Measurements from ENCODE around the gene SFPQ.
A peak's percentile ranks its signal among the peaks of the same experiment; 100 is the strongest.

SFPQ gene

DNA sequence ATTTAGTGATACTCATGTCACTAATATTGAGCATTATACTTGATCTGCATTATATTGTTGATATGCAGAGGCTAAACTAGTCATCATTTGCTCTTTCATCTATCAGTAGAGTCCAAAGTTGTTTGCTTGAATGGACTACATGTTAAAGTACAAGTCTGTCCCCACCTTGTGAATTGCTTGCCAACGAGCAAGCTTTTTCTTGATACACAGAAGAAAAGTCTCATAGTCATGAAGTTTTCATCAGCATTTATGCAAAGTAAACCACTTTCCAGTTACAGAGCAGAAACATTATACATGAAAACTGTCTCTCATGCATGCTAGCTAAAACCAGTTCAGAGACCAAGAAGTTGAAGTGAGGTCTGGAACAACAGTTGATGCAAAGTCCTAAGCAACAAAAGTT, 13.0 kb downstream of the SFPQ start:
- Histone ChIP-seq H3K36me3 (ENCODE audit: control insufficient read depth in 1 of 2, insufficient read depth in 2 of 2, low read length in 2 of 2) (peaks cover 26 to 55% of the 10 kb centered on the region in 2 experiments), H4K8ac (ENCODE audit: low read depth, low read length) (no peak overlapping the region), H3K14ac (ENCODE audit: low read length) (no peak overlapping the region), H2BK12ac (ENCODE audit: low read length) (no peak overlapping the region), H2BK120ac (ENCODE audit: insufficient read depth, low read length, poor library complexity) (no peak overlapping the region), H3K18ac (ENCODE audit: low read length) (no peak overlapping the region), H3K9me3 (ENCODE audit: insufficient read depth, low read depth, low read length) (no peaks in the 10 kb centered on the region), H3K79me2 (ENCODE audit: control insufficient read depth, insufficient read depth, low read length, poor library complexity) (no peaks in the 10 kb centered on the region), H3K27me3 (ENCODE audit: insufficient read depth, low read length) (no peaks in the 10 kb centered on the region), H4K12ac (ENCODE audit: low read depth, low read length) (no peak overlapping the region), H3K9ac (ENCODE audit: low read length) (no peak overlapping the region), H3K4me2 (ENCODE audit: low read length) (no peak overlapping the region), H2AK5ac (ENCODE audit: low read length) (no peak overlapping the region), H3K4me1 (ENCODE audit: control insufficient read depth in 1 of 2, insufficient read depth in 2 of 2, low read length in 2 of 2) (no peaks in the 10 kb centered on the region), H3K4ac (ENCODE audit: low read depth, low read length) (no peak overlapping the region), H3K4me3 (ENCODE audit: low read depth, low read length) (no peak overlapping the region), H3K27ac (ENCODE audit: low read depth, low read length) (no peak overlapping the region), H2AFZ (ENCODE audit: insufficient read depth, low read length, poor library complexity) (no peak overlapping the region), H4K91ac (ENCODE audit: low read depth, low read length) (no peak overlapping the region), H3K79me1 (ENCODE audit: low read length) (no peaks in the 10 kb centered on the region), H2BK5ac (ENCODE audit: low read depth, low read length, poor library complexity) (no peak overlapping the region), H3K23ac (ENCODE audit: low read length) (no peak overlapping the region)
- no peak for DNase-seq
- no CpG with 5 or more reads among the region's 1 CpG for WGBS (ENCODE audit: extremely low coverage, insufficient coverage, insufficient read length)

DNA sequence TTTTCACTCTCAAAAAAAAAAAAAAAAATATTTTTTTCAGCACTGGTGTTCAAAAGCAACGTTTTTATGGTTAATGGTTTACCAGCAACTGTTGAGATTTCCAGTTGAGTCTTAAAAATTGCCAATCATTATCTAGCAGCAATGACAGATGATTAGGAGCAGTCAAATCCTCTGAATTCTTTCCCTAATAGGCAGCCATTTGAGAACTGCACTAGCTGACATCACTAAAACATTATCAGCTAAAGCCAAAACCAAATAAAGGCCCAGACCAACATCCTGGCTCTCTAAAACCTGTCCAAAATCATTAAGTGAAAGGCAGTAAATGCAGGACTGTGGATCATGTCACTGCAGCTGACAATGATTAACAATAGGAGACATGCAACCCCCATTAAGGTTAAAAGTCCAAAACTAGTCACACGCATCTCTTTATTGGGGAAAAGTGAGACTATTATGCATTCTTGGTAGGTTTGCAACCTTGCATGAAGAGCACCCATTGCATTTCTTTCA, 14.0 kb downstream of the SFPQ start:
- Histone ChIP-seq H2BK5ac (ENCODE audit: low read depth, low read length, poor library complexity) (no peak overlapping the region), H4K91ac (ENCODE audit: low read depth, low read length) (no peak overlapping the region), H2AK5ac (ENCODE audit: low read length) (no peak overlapping the region), H3K14ac (ENCODE audit: low read length) (no peak overlapping the region), H3K23ac (ENCODE audit: low read length) (no peak overlapping the region), H3K27me3 (ENCODE audit: insufficient read depth, low read length) (no peaks in the 10 kb centered on the region), H2AFZ (ENCODE audit: insufficient read depth, low read length, poor library complexity) (no peak overlapping the region), H3K4me2 (ENCODE audit: low read length) (no peak overlapping the region), H3K79me2 (ENCODE audit: control insufficient read depth, insufficient read depth, low read length, poor library complexity) (no peaks in the 10 kb centered on the region), H2BK12ac (ENCODE audit: low read length) (no peak overlapping the region), H3K9ac (ENCODE audit: low read length) (no peak overlapping the region), H3K27ac (ENCODE audit: low read depth, low read length) (no peak overlapping the region), H4K12ac (ENCODE audit: low read depth, low read length) (no peak overlapping the region), H2BK120ac (ENCODE audit: insufficient read depth, low read length, poor library complexity) (no peak overlapping the region), H3K9me3 (ENCODE audit: insufficient read depth, low read depth, low read length) (no peaks in the 10 kb centered on the region), H3K79me1 (ENCODE audit: low read length) (no peaks in the 10 kb centered on the region), H3K4ac (ENCODE audit: low read depth, low read length) (no peak overlapping the region), H4K8ac (ENCODE audit: low read depth, low read length) (no peak overlapping the region), H3K4me1 (ENCODE audit: control insufficient read depth in 1 of 2, insufficient read depth in 2 of 2, low read length in 2 of 2) (no peaks in the 10 kb centered on the region), H3K36me3 (ENCODE audit: control insufficient read depth in 1 of 2, insufficient read depth in 2 of 2, low read length in 2 of 2) (peaks cover 23 to 49% of the 10 kb centered on the region in 2 experiments), H3K4me3 (ENCODE audit: low read depth, low read length) (no peak overlapping the region), H3K18ac (ENCODE audit: low read length) (no peak overlapping the region)
- peak in 1 of 2 donors; percentile 15 for DNase-seq
- WGBS (ENCODE audit: extremely low coverage, insufficient coverage, insufficient read length): no CpG with 5 or more reads among the region's 2 CpGs

DNA sequence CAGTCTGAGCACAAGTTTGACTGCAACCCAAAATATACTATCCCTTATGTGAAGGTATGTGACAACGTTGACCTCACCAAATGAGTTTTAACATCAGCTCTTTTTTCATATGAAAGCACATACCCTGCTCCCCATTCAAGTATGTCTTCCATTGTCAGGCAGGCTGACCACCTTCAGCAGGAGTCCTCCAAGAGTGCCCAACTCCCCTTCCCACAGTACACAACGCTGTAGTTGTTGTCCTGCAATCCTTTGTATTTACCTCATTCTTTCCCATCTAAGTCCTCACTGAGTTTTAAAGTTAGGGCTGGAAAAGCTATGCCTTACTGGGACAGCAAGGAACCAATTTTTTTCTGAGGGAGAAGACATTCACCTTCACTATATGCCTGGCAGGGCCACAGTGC, 14.7 kb downstream of the SFPQ start:
- Histone ChIP-seq H3K27me3 (ENCODE audit: insufficient read depth, low read length) (no peaks in the 10 kb centered on the region), H3K4me3 (ENCODE audit: low read depth, low read length) (no peak overlapping the region), H3K36me3 (ENCODE audit: control insufficient read depth in 1 of 2, insufficient read depth in 2 of 2, low read length in 2 of 2) (peaks cover 23 to 49% of the 10 kb centered on the region in 2 experiments), H4K91ac (ENCODE audit: low read depth, low read length) (no peak overlapping the region), H3K4me1 (ENCODE audit: control insufficient read depth in 1 of 2, insufficient read depth in 2 of 2, low read length in 2 of 2) (no peaks in the 10 kb centered on the region), H3K79me2 (ENCODE audit: control insufficient read depth, insufficient read depth, low read length, poor library complexity) (no peaks in the 10 kb centered on the region), H3K79me1 (ENCODE audit: low read length) (no peaks in the 10 kb centered on the region), H3K4me2 (ENCODE audit: low read length) (no peak overlapping the region), H3K4ac (ENCODE audit: low read depth, low read length) (no peak overlapping the region), H3K27ac (ENCODE audit: low read depth, low read length) (no peak overlapping the region), H2AK5ac (ENCODE audit: low read length) (no peak overlapping the region), H3K9me3 (ENCODE audit: insufficient read depth, low read depth, low read length) (no peaks in the 10 kb centered on the region), H3K18ac (ENCODE audit: low read length) (no peak overlapping the region), H3K9ac (ENCODE audit: low read length) (no peak overlapping the region), H2AFZ (ENCODE audit: insufficient read depth, low read length, poor library complexity) (no peak overlapping the region), H2BK120ac (ENCODE audit: insufficient read depth, low read length, poor library complexity) (no peak overlapping the region), H2BK12ac (ENCODE audit: low read length) (no peak overlapping the region), H3K23ac (ENCODE audit: low read length) (no peak overlapping the region), H4K8ac (ENCODE audit: low read depth, low read length) (no peak overlapping the region), H3K14ac (ENCODE audit: low read length) (no peak overlapping the region), H4K12ac (ENCODE audit: low read depth, low read length) (no peak overlapping the region), H2BK5ac (ENCODE audit: low read depth, low read length, poor library complexity) (no peak overlapping the region)
- no CpG with 5 or more reads among the region's 2 CpGs for WGBS (ENCODE audit: extremely low coverage, insufficient coverage, insufficient read length)
- DNase-seq: peak in 1 of 2 donors; percentile 9

DNA sequence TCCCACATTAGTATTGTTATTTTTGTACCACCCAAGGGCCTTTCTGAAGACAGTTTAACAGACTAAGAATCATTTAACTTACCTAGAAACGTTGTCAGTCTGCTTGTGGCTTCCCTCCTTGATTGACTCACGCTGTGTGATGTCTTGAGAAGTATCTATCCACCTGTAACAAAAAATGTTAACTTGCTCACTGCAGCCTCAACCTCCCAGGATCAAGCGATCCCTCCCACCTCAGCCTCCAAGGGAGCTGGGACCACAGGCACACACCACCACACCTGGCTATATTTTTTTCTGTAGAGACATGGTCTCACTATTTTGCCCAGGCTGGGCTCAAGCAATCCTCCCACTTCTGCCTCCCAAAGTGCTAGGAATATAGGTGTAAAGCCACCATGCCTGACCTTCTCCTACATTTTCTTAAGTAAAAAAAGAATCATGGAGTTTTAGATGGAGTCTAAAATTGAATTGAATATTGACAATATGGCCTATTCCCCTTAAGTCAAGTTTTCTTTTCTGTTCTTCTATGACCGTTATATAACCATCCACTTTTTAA, 15.6 kb downstream of the SFPQ start:
- Histone ChIP-seq H3K9me3 (ENCODE audit: insufficient read depth, low read depth, low read length) (no peaks in the 10 kb centered on the region), H3K14ac (ENCODE audit: low read length) (no peak overlapping the region), H3K4me3 (ENCODE audit: low read depth, low read length) (no peak overlapping the region), H3K4me2 (ENCODE audit: low read length) (no peak overlapping the region), H3K27me3 (ENCODE audit: insufficient read depth, low read length) (no peaks in the 10 kb centered on the region), H2BK5ac (ENCODE audit: low read depth, low read length, poor library complexity) (no peak overlapping the region), H3K4me1 (ENCODE audit: control insufficient read depth in 1 of 2, insufficient read depth in 2 of 2, low read length in 2 of 2) (no peaks in the 10 kb centered on the region), H3K9ac (ENCODE audit: low read length) (no peak overlapping the region), H2AK5ac (ENCODE audit: low read length) (no peak overlapping the region), H3K23ac (ENCODE audit: low read length) (no peak overlapping the region), H4K91ac (ENCODE audit: low read depth, low read length) (no peak overlapping the region), H2BK120ac (ENCODE audit: insufficient read depth, low read length, poor library complexity) (no peak overlapping the region), H2BK12ac (ENCODE audit: low read length) (no peak overlapping the region), H3K4ac (ENCODE audit: low read depth, low read length) (no peak overlapping the region), H3K27ac (ENCODE audit: low read depth, low read length) (no peak overlapping the region), H3K36me3 (ENCODE audit: control insufficient read depth in 1 of 2, insufficient read depth in 2 of 2, low read length in 2 of 2) (peaks cover 20 to 44% of the 10 kb centered on the region in 2 experiments), H3K79me1 (ENCODE audit: low read length) (no peaks in the 10 kb centered on the region), H3K79me2 (ENCODE audit: control insufficient read depth, insufficient read depth, low read length, poor library complexity) (no peaks in the 10 kb centered on the region), H4K8ac (ENCODE audit: low read depth, low read length) (no peak overlapping the region), H3K18ac (ENCODE audit: low read length) (no peak overlapping the region), H2AFZ (ENCODE audit: insufficient read depth, low read length, poor library complexity) (no peak overlapping the region), H4K12ac (ENCODE audit: low read depth, low read length) (no peak overlapping the region)
- no CpG with 5 or more reads among the region's 4 CpGs for WGBS (ENCODE audit: extremely low coverage, insufficient coverage, insufficient read length)
- DNase-seq: no peak

All from trophoblast cell (in vitro differentiated cells and primary cell).